K562 (cell line): ENCODE measurements around the gene FAM110D. TPM values are rescaled to one million over a fixed set of nuclear protein-coding genes. Genes with fewer than 3 reads are reported as not detected.

ENCODE experiments used
- CREB3L1 ChIP-seq: fragments of 450-650 bp; IDR thresholded peaks from 2 replicates; pipeline ENCODE4 v1.6.1; 2014; ENCODE audit warnings: low read depth, mild to moderate bottlenecking, moderate library complexity, borderline replicate concordance
- CREBBP ChIP-seq: IDR thresholded peaks from one replicate; pipeline ENCODE4 v1.6.1; 2012; ENCODE audit warnings: low read depth, mild to moderate bottlenecking, control low read depth, inconsistent platforms, low read length
- E2F3 ChIP-seq: fragments of 250-450 bp; sonication (Bioruptor Pico); IDR thresholded peaks from 2 replicates; pipeline ENCODE4 v1.4.0; 2020; ENCODE audit warnings: mild to moderate bottlenecking
- EP300 ChIP-seq: IDR thresholded peaks from 2 replicates; pipeline ENCODE4 v1.6.1; 2012; ENCODE audit warnings: low read length, improper control_type of control experiment
- FUS ChIP-seq: fragments of 200-400 bp; formaldehyde crosslinking; optimal IDR thresholded peaks from 2 replicates; pipeline ENCODE3; 2017; ENCODE audit warnings: low read depth, low read length
- KDM2B ChIP-seq: fragments of 250-450 bp; sonication (Bioruptor Pico); IDR thresholded peaks from 2 replicates; pipeline ENCODE4 v1.8.0; 2021; ENCODE audit warnings: mild to moderate bottlenecking, moderate library complexity
- MEIS2 ChIP-seq: fragments of 450-650 bp; IDR thresholded peaks from 2 replicates; pipeline ENCODE4 v1.6.1; 2014; ENCODE audit warnings: mild to moderate bottlenecking; ENCODE audit not compliant: partially characterized antibody
- MLLT1 ChIP-seq, 2 experiments: fragments of 450-650 bp; IDR thresholded peaks; 2 replicates each; pipeline ENCODE4 v1.6.1; 2016
- RBBP5 ChIP-seq: fragments of 200-600 bp; sonication (generic); IDR thresholded peaks from 2 replicates; pipeline ENCODE4 v1.6.1; 2012; ENCODE audit warnings: borderline replicate concordance, mild to moderate bottlenecking, low read length, control low read depth, inconsistent platforms; ENCODE audit not compliant: insufficient read depth, poor library complexity, severe bottlenecking
- RBM39 ChIP-seq: fragments of 200-400 bp; formaldehyde crosslinking; optimal IDR thresholded peaks from 2 replicates; pipeline ENCODE3; 2018; ENCODE audit warnings: low read depth, low read length
- SAP30 ChIP-seq: fragments of 200-600 bp; sonication (generic); IDR thresholded peaks from 2 replicates; pipeline ENCODE4 v1.6.1; 2012; ENCODE audit warnings: borderline replicate concordance, low read depth, mild to moderate bottlenecking, moderate library complexity, low read length, control low read depth, inconsistent platforms; ENCODE audit not compliant: insufficient read depth, poor library complexity, severe bottlenecking
- TEAD1 ChIP-seq, 2 experiments: fragments of 450-650 bp in 1 of 2; sonication (generic) in 1 of 2; formaldehyde crosslinking; IDR thresholded peaks; 2 replicates each; pipeline versions ENCODE4 v1.4.0 to v1.8.0; 2020 to 2022; ENCODE audit warnings: mild to moderate bottlenecking in 2 of 2, missing genetic modification reagents in 1 of 2
- YY1 ChIP-seq, 3 experiments: IDR thresholded peaks; 2 replicates each; pipeline ENCODE4 v1.6.1; 2011; ENCODE audit warnings: low read length in 2 of 3, mild to moderate bottlenecking in 2 of 3, moderate library complexity in 2 of 3, borderline replicate concordance in 1 of 3, control low read depth in 1 of 3, low read depth in 1 of 3; ENCODE audit not compliant: insufficient read depth in 3 of 3, insufficient replicate concordance in 2 of 3, control insufficient read depth in 1 of 3, insufficient read length in 1 of 3; ENCODE audit errors: extremely low read depth in 1 of 3
- ZNF133 ChIP-seq: fragments of 250-450 bp; sonication (Bioruptor Pico); IDR thresholded peaks from 2 replicates; pipeline ENCODE4 v1.4.0; 2020; ENCODE audit warnings: mild to moderate bottlenecking
- ZNF592 ChIP-seq: fragments of 450-650 bp; IDR thresholded peaks from 2 replicates; pipeline ENCODE4 v1.6.1; 2017; ENCODE audit warnings: antibody characterized with exemption, mild to moderate bottlenecking
- polyA plus RNA-seq, 8 experiments: library from polyadenylated mRNA; depleted of rRNA in 4 of 8; stranded (reverse) in 5 of 8; unstranded in 3 of 8; fragments of >200 nt; fragmentation: Nextera tagmentation in 2 of 8; fragmentation: Illumina TruSeq in 1 of 8; extraction: Ambion mirVana in 2 of 8; extraction: Trizol in 1 of 8; gene quantifications; 2 replicates each; pipeline versions ENCODE4 v1.2.1 to v1.2.3, GENCODE V29; 2011 to 2014; ENCODE audit warnings: inconsistent platforms in 1 of 8, missing spikeins in 1 of 8
- total RNA-seq, 7 experiments: library from RNA; depleted of rRNA in 6 of 7; stranded (reverse); fragments of >200 nt in 6 of 7; fragmentation: Illumina TruSeq in 2 of 7; extraction: Trizol in 2 of 7; gene quantifications; 2 replicates each; pipeline versions ENCODE4 v1.2.1 to v1.2.3, GENCODE V29; 2011 to 2021; ENCODE audit warnings: low replicate concordance in 1 of 7

The FAM110D gene
- total and polyA plus RNA-seq, 9 of the 15 experiments (the other 6 are each of a cell fraction or from before 2014, with no cell fraction given), result 0.04 to 1.1 (median 0.33) TPM

GRCh38 chr1:26169669-26170471, 11.0 kb downstream of the FAM110D start, which contains the start of gene ZNF593 (continued):
- TF ChIP-seq E2F3 (CRISPR knock-in tag) (peak; percentile 23; the same call in 1 of the 2 replicates), KDM2B (CRISPR knock-in tag) (no peak), ZNF592 (peak; percentile 63), CREB3L1 (peak; percentile 88; the same call in 1 of the 2 replicates), RBBP5 (peak; percentile 91), CREBBP (no peak), YY1 (IDR thresholded peaks at IDR 0.05; ENCODE audit: borderline replicate concordance in 1 of 3, control insufficient read depth in 1 of 3, extremely low read depth in 1 of 3, insufficient read depth in 3 of 3, insufficient read length in 1 of 3, insufficient replicate concordance in 2 of 3, low read depth in 1 of 3, low read length in 2 of 3) (peak in 2 of 3 experiments; percentile 38 to 59), RBM39 (no peak), TEAD1 (CRISPR knock-in tag; IDR thresholded peaks at IDR 0.05) (peak in 1 of 2 experiments; percentile 91; a peak in 2 of 4 replicates), FUS (peak; percentile 42), MEIS2 (peak; percentile 1), EP300 (peak; percentile 35; the same call in 1 of the 2 replicates), SAP30 (peak; percentile 99), ZNF133 (CRISPR knock-in tag) (peak; percentile 87; the same call in 1 of the 2 replicates), MLLT1 (IDR thresholded peaks at IDR 0.05) (0 out of 4 replicates have a peak, but pooled peaks of 1 of the 2 experiments have one; percentile 50)
